ENCODE data around the gene SEPTIN10.
"Not testable (repeated sequence)": the region's sequence is repeated elsewhere in the genome, so short reads cannot be mapped to it uniquely, and the experiment has no call there.

Gene SEPTIN10

DNA sequence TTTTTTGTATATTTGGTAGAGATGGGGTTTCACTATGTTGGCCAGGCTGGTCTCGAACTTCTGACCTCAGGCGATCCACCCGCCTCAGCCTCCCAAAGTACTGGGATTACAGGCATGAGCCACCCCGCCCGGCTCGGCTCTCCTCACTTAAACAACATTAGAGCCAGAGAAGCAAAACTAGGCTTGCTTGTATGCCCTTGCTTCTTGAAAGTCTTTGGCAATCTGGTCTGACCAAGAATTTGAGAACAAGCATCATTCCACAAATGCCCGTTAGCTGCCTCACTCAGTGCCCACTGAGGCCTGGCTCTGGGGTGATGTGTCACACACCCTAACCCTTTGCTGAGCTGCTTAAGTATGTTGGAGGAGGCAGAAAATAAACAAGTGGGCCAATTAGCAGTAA lies 33.9 kb upstream of the SEPTIN10 start:
- H3K36me3 ChIP-seq (ENCODE audit: control insufficient read depth in 5 of 5, insufficient read depth in 5 of 5, low read length in 5 of 5), result no peaks in the 10 kb centered on the region
- no peaks in the 10 kb centered on the region for H3K27me3 ChIP-seq (ENCODE audit: control insufficient read depth in 5 of 5, insufficient read depth in 4 of 5, low read length in 5 of 5)
- peaks cover 9 to 38% (median 24%) of the 10 kb centered on the region in 5 donors for H3K4me1 ChIP-seq (ENCODE audit: control insufficient read depth in 5 of 5, insufficient read depth in 5 of 5, low read length in 5 of 5)
- no peaks in the 10 kb centered on the region for H3K9me3 ChIP-seq (ENCODE audit: control insufficient read depth in 5 of 5, low read length in 5 of 5)
- H3K9ac ChIP-seq (ENCODE audit: low read length in 5 of 5), result no peak overlapping the region
- no peak overlapping the region for H3K27ac ChIP-seq (ENCODE audit: low read depth, low read length)
- H3K4me3 ChIP-seq (ENCODE audit: low read depth in 1 of 5, low read length in 5 of 5), result no peak overlapping the region

GRCh38 chr2:109646961-109647360 lies 33.2 kb upstream of the SEPTIN10 start:
- Histone ChIP-seq H3K9me3 (ENCODE audit: control insufficient read depth in 5 of 5, low read length in 5 of 5) (no peaks in the 10 kb centered on the region), H3K27me3 (ENCODE audit: control insufficient read depth in 5 of 5, insufficient read depth in 4 of 5, low read length in 5 of 5) (no peaks in the 10 kb centered on the region), H3K27ac (ENCODE audit: low read depth, low read length) (no peak overlapping the region), H3K4me3 (ENCODE audit: low read depth in 1 of 5, low read length in 5 of 5) (no peak overlapping the region), H3K36me3 (ENCODE audit: control insufficient read depth in 5 of 5, insufficient read depth in 5 of 5, low read length in 5 of 5) (no peaks in the 10 kb centered on the region), H3K4me1 (ENCODE audit: control insufficient read depth in 5 of 5, insufficient read depth in 5 of 5, low read length in 5 of 5) (peaks cover 9 to 37% (median 24%) of the 10 kb centered on the region in 5 donors), H3K9ac (ENCODE audit: low read length in 5 of 5) (no peak overlapping the region)

- H3K4me3 ChIP-seq (ENCODE audit: low read depth in 1 of 5, low read length in 5 of 5), result no peak overlapping the region
- no peaks in the 10 kb centered on the region for H3K27me3 ChIP-seq (ENCODE audit: control insufficient read depth in 5 of 5, insufficient read depth in 4 of 5, low read length in 5 of 5)
- H3K27ac ChIP-seq (ENCODE audit: low read depth, low read length), result no peak overlapping the region
- no peak overlapping the region for H3K9ac ChIP-seq (ENCODE audit: low read length in 5 of 5)
- peaks cover 7 to 27% (median 20%) of the 10 kb centered on the region in 5 donors for H3K4me1 ChIP-seq (ENCODE audit: control insufficient read depth in 5 of 5, insufficient read depth in 5 of 5, low read length in 5 of 5)
- no peaks in the 10 kb centered on the region for H3K9me3 ChIP-seq (ENCODE audit: control insufficient read depth in 5 of 5, low read length in 5 of 5)
- no peaks in the 10 kb centered on the region for H3K36me3 ChIP-seq (ENCODE audit: control insufficient read depth in 5 of 5, insufficient read depth in 5 of 5, low read length in 5 of 5)
Measured at GRCh38 chr2:109645412-109646184, 31.8 kb upstream of the SEPTIN10 start.

GRCh38 chr2:109644571-109645275 lies 31.0 kb upstream of the SEPTIN10 start:
- Histone ChIP-seq H3K27ac (ENCODE audit: low read depth, low read length) (peak overlapping the region; percentile 62), H3K4me1 (ENCODE audit: control insufficient read depth in 5 of 5, insufficient read depth in 5 of 5, low read length in 5 of 5) (peaks cover 7 to 20% (median 14%) of the 10 kb centered on the region in 5 donors), H3K27me3 (ENCODE audit: control insufficient read depth in 5 of 5, insufficient read depth in 4 of 5, low read length in 5 of 5) (no peaks in the 10 kb centered on the region), H3K4me3 (ENCODE audit: low read depth in 1 of 5, low read length in 5 of 5) (no peak overlapping the region), H3K36me3 (ENCODE audit: control insufficient read depth in 5 of 5, insufficient read depth in 5 of 5, low read length in 5 of 5) (no peaks in the 10 kb centered on the region), H3K9ac (ENCODE audit: low read length in 5 of 5) (peak overlapping the region in 1 of 5 donors; percentile 65), H3K9me3 (ENCODE audit: control insufficient read depth in 5 of 5, low read length in 5 of 5) (no peaks in the 10 kb centered on the region)

DNA sequence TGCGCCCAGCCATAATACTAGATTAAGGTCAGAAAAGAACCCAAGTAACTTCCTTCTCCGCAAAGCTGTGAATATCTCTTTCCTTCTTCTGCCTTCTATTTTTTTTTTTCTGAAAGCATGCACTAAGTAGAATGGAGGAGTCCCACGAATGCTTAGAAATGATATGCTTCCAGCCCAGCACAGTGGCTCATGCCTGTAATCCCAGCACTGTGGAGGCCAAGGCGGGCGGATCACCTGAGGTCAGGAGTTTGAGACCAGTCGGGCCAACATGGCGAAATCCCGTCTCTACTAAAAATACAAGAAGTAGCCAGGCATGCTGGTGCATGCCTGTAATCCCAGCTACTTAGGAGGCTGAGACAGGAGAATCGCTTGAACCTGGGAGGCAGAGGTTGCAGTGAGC lies 26.2 kb upstream of the SEPTIN10 start:
- not testable (repeated sequence) for H3K27me3 ChIP-seq (ENCODE audit: control insufficient read depth in 5 of 5, insufficient read depth in 4 of 5, low read length in 5 of 5); H3K9me3 ChIP-seq (ENCODE audit: control insufficient read depth in 5 of 5, low read length in 5 of 5); H3K36me3 ChIP-seq (ENCODE audit: control insufficient read depth in 5 of 5, insufficient read depth in 5 of 5, low read length in 5 of 5); H3K9ac ChIP-seq (ENCODE audit: low read length in 5 of 5); H3K4me3 ChIP-seq (ENCODE audit: low read depth in 1 of 5, low read length in 5 of 5); H3K27ac ChIP-seq (ENCODE audit: low read depth, low read length)
- H3K4me1 ChIP-seq (ENCODE audit: control insufficient read depth in 5 of 5, insufficient read depth in 5 of 5, low read length in 5 of 5), result peaks cover 7 to 33% (median 32%) of the 10 kb centered on the region in 5 donors

DNA sequence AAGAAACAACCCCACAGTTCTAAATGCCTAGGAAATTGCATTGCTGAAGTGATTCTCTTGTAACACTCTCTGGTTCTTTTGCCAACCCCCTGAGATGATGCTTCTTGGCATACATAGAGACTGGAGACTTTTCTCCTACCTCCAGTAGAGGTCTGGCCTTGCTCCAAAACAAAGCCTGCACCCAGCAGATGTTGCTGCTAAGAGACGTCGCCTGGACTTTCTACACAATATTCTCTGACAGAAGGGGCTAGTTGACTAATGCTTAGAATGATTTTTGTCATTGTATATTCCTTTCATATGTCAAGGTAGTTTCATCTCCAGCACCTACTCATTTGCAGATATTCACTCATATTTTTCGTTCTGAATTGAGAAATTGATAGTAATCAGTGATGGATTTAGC lies 25.0 kb upstream of the SEPTIN10 start:
- peaks cover 0 to 23% (median 22%) of the 10 kb centered on the region in 5 donors for H3K4me1 ChIP-seq (ENCODE audit: control insufficient read depth in 5 of 5, insufficient read depth in 5 of 5, low read length in 5 of 5)

GRCh38 chr2:109637749-109638570 lies 24.2 kb upstream of the SEPTIN10 start:
- H3K4me3 ChIP-seq (ENCODE audit: low read depth in 1 of 5, low read length in 5 of 5), result no peak overlapping the region
- H3K36me3 ChIP-seq (ENCODE audit: control insufficient read depth in 5 of 5, insufficient read depth in 5 of 5, low read length in 5 of 5), result no peaks in the 10 kb centered on the region
- peak overlapping the region in 1 of 5 donors; percentile 30 for H3K9ac ChIP-seq (ENCODE audit: low read length in 5 of 5)
- H3K27ac ChIP-seq (ENCODE audit: low read depth, low read length), result peak overlapping the region; percentile 42
- H3K27me3 ChIP-seq (ENCODE audit: control insufficient read depth in 5 of 5, insufficient read depth in 4 of 5, low read length in 5 of 5), result no peaks in the 10 kb centered on the region
- H3K4me1 ChIP-seq (ENCODE audit: control insufficient read depth in 5 of 5, insufficient read depth in 5 of 5, low read length in 5 of 5), result peaks cover 0 to 26% (median 22%) of the 10 kb centered on the region in 5 donors
- no peaks in the 10 kb centered on the region for H3K9me3 ChIP-seq (ENCODE audit: control insufficient read depth in 5 of 5, low read length in 5 of 5)

More for the DNA sequence above, 25.0 kb upstream of the SEPTIN10 start:
- H3K36me3 ChIP-seq (ENCODE audit: control insufficient read depth in 5 of 5, insufficient read depth in 5 of 5, low read length in 5 of 5), result no peaks in the 10 kb centered on the region
- H3K27me3 ChIP-seq (ENCODE audit: control insufficient read depth in 5 of 5, insufficient read depth in 4 of 5, low read length in 5 of 5), result no peaks in the 10 kb centered on the region
- no peaks in the 10 kb centered on the region for H3K9me3 ChIP-seq (ENCODE audit: control insufficient read depth in 5 of 5, low read length in 5 of 5)
- H3K4me3 ChIP-seq (ENCODE audit: low read depth in 1 of 5, low read length in 5 of 5), result no peak overlapping the region
- no peak overlapping the region for H3K9ac ChIP-seq (ENCODE audit: low read length in 5 of 5)
- peak overlapping the region; percentile 42 for H3K27ac ChIP-seq (ENCODE audit: low read depth, low read length)

GRCh38 chr2:109636317-109636716 lies 22.6 kb upstream of the SEPTIN10 start:
- Histone ChIP-seq H3K27me3 (ENCODE audit: control insufficient read depth in 5 of 5, insufficient read depth in 4 of 5, low read length in 5 of 5) (no peaks in the 10 kb centered on the region), H3K4me1 (ENCODE audit: control insufficient read depth in 5 of 5, insufficient read depth in 5 of 5, low read length in 5 of 5) (peaks cover 0 to 30% (median 23%) of the 10 kb centered on the region in 5 donors), H3K9me3 (ENCODE audit: control insufficient read depth in 5 of 5, low read length in 5 of 5) (no peaks in the 10 kb centered on the region), H3K9ac (ENCODE audit: low read length in 5 of 5) (no peak overlapping the region), H3K4me3 (ENCODE audit: low read depth in 1 of 5, low read length in 5 of 5) (no peak overlapping the region), H3K27ac (ENCODE audit: low read depth, low read length) (no peak overlapping the region), H3K36me3 (ENCODE audit: control insufficient read depth in 5 of 5, insufficient read depth in 5 of 5, low read length in 5 of 5) (no peaks in the 10 kb centered on the region)

GRCh38 chr2:109635426-109636304 lies 21.9 kb upstream of the SEPTIN10 start:
- Histone ChIP-seq H3K27me3 (ENCODE audit: control insufficient read depth in 5 of 5, insufficient read depth in 4 of 5, low read length in 5 of 5) (no peaks in the 10 kb centered on the region), H3K9me3 (ENCODE audit: control insufficient read depth in 5 of 5, low read length in 5 of 5) (no peaks in the 10 kb centered on the region), H3K4me1 (ENCODE audit: control insufficient read depth in 5 of 5, insufficient read depth in 5 of 5, low read length in 5 of 5) (peaks cover 0 to 30% (median 23%) of the 10 kb centered on the region in 5 donors), H3K36me3 (ENCODE audit: control insufficient read depth in 5 of 5, insufficient read depth in 5 of 5, low read length in 5 of 5) (no peaks in the 10 kb centered on the region), H3K9ac (ENCODE audit: low read length in 5 of 5) (no peak overlapping the region), H3K4me3 (ENCODE audit: low read depth in 1 of 5, low read length in 5 of 5) (no peak overlapping the region), H3K27ac (ENCODE audit: low read depth, low read length) (no peak overlapping the region)
